GM15510 (cell line): ENCODE data around the gene SCARF2.

Experiments
- POLR2A ChIP-seq: IDR thresholded peaks from 3 replicates; pipeline ENCODE4 v1.6.1; 2011; ENCODE audit warnings: borderline replicate concordance; ENCODE audit not compliant: insufficient read length; ENCODE audit errors: extremely low read depth

The SCARF2 gene

GRCh38 chr22:20424932-20425565 is 12.6 kb downstream of the SCARF2 start:
- TF ChIP-seq POLR2A: no peak

DNA sequence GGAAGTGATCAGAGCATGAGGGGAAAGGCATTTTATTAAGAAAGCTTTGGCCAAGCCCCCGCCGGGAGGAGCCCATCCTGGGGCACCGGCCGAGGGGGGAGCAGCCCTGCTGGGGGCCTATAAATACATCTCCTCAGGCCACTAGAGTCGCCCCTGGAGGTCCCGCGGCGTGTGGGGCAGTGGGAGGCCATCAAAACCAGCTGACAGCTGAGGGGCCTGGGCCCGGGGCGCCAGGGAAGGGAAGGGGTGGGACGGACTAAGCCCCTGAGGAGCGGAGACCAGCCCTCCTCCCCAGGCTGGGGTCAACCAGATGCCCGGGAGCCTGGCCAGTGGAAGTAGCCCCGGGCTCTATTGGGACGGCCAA is 13.1 kb downstream of the SCARF2 start:
- TF ChIP-seq POLR2A: no peak

GRCh38 chr22:20423906-20424551 is 13.6 kb downstream of the SCARF2 start:
- TF ChIP-seq POLR2A: no peak

GRCh38 chr22:20423008-20423905 is 14.4 kb downstream of the SCARF2 start:
- TF ChIP-seq POLR2A: no peak

GRCh38 chr22:20422271-20423007 is 15.2 kb downstream of the SCARF2 start:
- TF ChIP-seq POLR2A: no peak

DNA sequence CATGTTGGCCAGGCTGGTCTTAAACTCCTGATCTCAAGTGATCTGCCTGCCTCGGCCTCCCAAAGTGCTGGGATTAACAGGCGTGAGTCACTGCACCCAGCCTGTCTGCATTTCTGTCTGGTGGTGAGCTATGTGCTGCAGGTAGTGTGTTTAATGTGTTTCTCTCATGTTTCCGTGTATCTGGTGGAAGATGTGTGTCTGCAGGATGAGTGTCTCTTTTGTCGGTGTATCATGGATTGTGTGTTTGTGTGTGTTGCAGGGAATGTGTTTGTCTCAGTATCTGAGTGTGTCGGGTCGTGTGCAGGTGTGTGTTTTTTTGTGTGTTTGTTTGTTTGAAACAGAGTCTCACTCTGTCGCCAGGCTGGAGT is 16.1 kb downstream of the SCARF2 start:
- no peak for TF ChIP-seq POLR2A

DNA sequence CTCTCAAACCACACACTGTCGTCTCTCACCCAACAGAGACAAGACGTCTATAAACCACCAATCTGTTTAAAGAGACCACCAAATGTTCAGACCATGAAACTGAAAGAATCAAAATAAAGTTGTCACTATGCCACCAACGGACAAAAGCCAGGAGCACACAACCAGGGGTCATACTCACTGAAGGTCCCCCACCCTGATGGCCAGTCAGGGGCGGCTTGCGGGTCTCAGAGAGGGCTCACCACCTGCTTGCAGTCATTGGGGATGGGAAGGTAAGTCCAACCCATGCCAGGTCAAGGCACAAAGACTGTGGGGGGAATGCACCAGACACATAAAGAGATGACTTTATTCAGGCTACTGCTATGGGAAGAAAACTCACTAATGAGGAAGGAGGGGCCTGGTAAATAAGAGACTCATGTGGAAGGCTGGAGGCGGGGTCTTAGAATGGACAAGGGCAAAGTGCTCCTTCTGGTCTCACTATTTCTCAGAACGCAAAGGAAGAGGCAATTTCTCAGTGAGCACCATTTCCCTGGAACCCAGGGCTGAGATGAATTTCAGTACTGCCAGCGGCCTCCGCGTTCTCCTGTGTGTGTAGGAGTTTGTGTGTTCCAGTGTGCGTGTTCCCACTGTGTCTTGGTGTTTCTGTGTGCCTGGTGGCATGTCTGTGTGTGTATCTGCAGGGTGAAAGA is 17.3 kb downstream of the SCARF2 start:
- TF ChIP-seq POLR2A: no peak

DNA sequence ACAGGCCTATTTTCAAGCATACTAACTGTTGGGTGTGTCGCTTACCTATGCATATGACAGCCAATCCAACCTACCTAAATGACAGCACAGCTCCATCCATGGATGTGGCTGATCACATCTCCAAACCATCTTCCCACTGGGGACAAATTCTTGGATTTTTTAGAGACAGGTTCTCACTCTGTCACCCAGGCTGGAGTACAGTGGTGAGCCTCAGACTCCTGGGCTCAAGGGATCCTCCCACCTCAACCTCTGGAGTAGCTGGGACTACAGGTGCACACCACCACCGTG is 18.0 kb downstream of the SCARF2 start:
- TF ChIP-seq POLR2A: no peak

- no peak for TF ChIP-seq POLR2A
Observed at GRCh38 chr22:20418211-20418788, 19.3 kb downstream of the SCARF2 start.

GRCh38 chr22:20414450-20414849 is 23.2 kb downstream of the SCARF2 start:
- TF ChIP-seq POLR2A: no peak

DNA sequence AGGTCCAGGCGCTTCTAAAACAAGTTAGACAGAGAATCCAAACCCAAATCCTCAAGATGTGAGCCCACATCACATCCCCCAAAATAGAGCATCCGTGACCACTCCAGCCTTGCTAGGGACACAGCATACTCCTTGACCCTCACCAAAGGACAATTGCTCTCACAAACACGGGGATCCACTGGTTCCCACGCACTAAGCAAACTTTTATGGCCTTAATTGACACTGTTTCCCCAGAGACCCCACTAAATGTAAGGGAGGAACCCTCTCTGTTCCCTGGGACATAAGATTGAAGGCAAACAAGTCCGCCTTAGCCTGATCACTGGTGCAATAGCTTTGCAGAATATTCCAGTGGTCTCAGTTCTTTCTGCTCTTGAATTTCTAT is 23.6 kb downstream of the SCARF2 start:
- TF ChIP-seq POLR2A: no peak

DNA sequence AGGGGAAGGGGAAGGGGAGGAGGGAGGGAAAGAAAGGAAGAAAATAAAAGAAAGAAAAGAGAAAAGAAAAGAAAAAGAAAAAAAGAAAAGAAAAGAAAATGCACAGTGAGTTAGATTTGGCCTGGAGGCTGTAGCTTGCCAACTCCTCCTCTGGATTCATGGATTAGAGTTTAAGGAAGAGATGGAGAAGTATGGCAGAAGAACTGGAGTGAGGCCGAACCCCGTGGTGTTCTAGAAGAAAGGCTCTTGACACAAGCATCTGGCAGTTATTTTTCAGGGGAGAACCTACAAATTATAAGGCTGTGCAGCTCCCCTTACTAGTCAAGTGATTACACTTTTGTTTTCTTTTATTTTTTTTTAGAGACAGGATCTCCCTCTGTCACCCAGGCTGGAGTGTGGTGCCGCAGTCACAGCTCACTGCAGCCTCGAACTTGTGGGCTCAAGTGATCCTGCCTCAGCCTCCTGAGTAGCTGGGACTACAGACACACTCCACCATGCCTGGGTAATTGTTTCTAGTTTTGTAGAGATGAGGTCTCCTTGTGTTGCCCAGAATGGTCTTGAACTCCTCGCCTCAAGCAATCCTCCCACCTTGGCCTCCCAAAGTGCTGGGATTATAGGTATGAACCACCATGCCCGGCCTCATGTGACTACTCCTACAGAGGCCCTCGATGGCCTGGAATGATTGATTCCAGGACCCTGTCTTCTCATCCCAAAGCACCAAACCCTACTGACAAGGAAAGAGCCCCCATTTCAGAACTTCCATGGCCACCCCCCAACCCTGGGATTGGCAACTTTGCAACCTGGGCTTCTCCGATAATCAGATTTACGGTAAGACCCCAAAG is 24.2 kb downstream of the SCARF2 start:
- no peak for TF ChIP-seq POLR2A

- no peak for TF ChIP-seq POLR2A
Observed at GRCh38 chr22:20412474-20413216, 25.0 kb downstream of the SCARF2 start.

GRCh38 chr22:20408891-20409290 is 28.7 kb downstream of the SCARF2 start:
- no peak for TF ChIP-seq POLR2A

DNA sequence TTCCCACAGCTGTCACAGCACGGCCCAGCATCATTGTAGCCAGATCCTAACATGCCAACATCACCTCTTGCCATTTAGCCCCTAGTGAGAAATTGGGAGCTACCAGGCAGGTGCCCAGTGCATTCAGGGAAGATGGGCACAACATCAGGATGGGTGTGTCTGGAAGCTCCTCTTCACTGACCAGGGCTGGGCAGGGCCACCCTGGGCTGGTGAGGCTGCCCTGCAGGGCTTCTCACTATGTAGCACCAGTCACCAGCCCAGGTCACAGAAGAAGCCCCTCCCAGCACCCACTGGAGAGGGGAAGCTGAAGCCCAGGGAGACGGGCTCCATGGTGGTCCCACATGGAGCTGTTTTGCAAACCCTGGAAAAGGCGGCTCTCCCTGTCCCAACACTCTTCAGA is 29.8 kb downstream of the SCARF2 start:
- no peak for TF ChIP-seq POLR2A
